CD4-positive, alpha-beta memory T cell (primary cell): ENCODE measurements around the gene TTC28. TPM values are rescaled to one million over a fixed set of nuclear protein-coding genes. Genes with fewer than 3 reads are reported as not detected.

Source experiments
- CTCF ChIA-PET: fragments of 350-600 bp; sonication (Branson Sonifier 250); formaldehyde crosslinking; loops from one replicate; lab custom pipeline; 2021; ENCODE audit warnings: inconsistent platforms; ENCODE audit not compliant: partially characterized antibody; lab: Charles Lee
- POLR2A ChIA-PET: fragments of 350-600 bp; sonication (Branson Sonifier 250); formaldehyde crosslinking; loops from one replicate; lab custom pipeline; 2021; ENCODE audit not compliant: partially characterized antibody; lab: Charles Lee
- DNase-seq, 5 donors: peaks; one replicate each; pipeline versions ENCODE4 v3.0.0 to v3.0.0-alpha.2; 2020 to 2022; ENCODE audit warnings: mixed read lengths in 1 of 5
- H3K27ac ChIP-seq: one replicate; pipeline ENCODE4 v1.7.0; 2013; ENCODE audit warnings: low read depth, low read length
- H3K27me3 ChIP-seq: 2 replicates; pipeline ENCODE4 v1.7.0; 2013; ENCODE audit warnings: mild to moderate bottlenecking, low read length, moderate library complexity; ENCODE audit not compliant: insufficient read depth
- H3K36me3 ChIP-seq: 2 replicates; pipeline ENCODE4 v1.7.0; 2013; ENCODE audit warnings: mild to moderate bottlenecking, low read length, moderate library complexity; ENCODE audit not compliant: insufficient read depth
- H3K4me1 ChIP-seq: 2 replicates; pipeline ENCODE4 v1.7.0; 2013; ENCODE audit warnings: mild to moderate bottlenecking, low read length, moderate library complexity; ENCODE audit not compliant: insufficient read depth
- H3K4me3 ChIP-seq, 2 donors: one replicate each; pipeline ENCODE4 v1.7.0; 2013; ENCODE audit warnings: low read length in 2 of 2, mild to moderate bottlenecking in 1 of 2
- H3K9me3 ChIP-seq, 2 donors: one replicate each; pipeline ENCODE4 v1.7.0; 2013; ENCODE audit warnings: low read length in 2 of 2, control low read depth in 1 of 2; ENCODE audit not compliant: control insufficient read depth in 1 of 2
- H3K27ac Mint-ChIP-seq, 7 donors: one replicate each; pipeline ENCODE4 v1.8.0; 2020 to 2021; ENCODE audit warnings: mixed read lengths in 7 of 7, mild to moderate bottlenecking in 6 of 7, inconsistent platforms in 3 of 7, moderate library complexity in 3 of 7
- H3K27me3 Mint-ChIP-seq, 2 donors: one replicate each; pipeline ENCODE4 v1.8.0; 2020 to 2021; ENCODE audit warnings: mixed read lengths in 2 of 2
- H3K36me3 Mint-ChIP-seq, 2 donors: one replicate each; pipeline ENCODE4 v1.8.0; 2020 to 2021; ENCODE audit warnings: mixed read lengths in 2 of 2, inconsistent platforms in 1 of 2, mild to moderate bottlenecking in 1 of 2
- H3K4me1 Mint-ChIP-seq, 4 donors: one replicate each; pipeline ENCODE4 v1.8.0; 2020 to 2021; ENCODE audit warnings: mixed read lengths in 4 of 4, mild to moderate bottlenecking in 1 of 4
- H3K4me3 Mint-ChIP-seq, 8 donors: one replicate each; pipeline ENCODE4 v1.8.0; 2020 to 2021; ENCODE audit warnings: mixed read lengths in 8 of 8, mild to moderate bottlenecking in 7 of 8, moderate library complexity in 6 of 8, inconsistent platforms in 3 of 8
- H3K9me3 Mint-ChIP-seq, 8 donors: one replicate each; pipeline ENCODE4 v1.8.0; 2020 to 2021; ENCODE audit warnings: mixed read lengths in 8 of 8, mild to moderate bottlenecking in 5 of 8, inconsistent platforms in 3 of 8, moderate library complexity in 1 of 8
- intact Hi-C: fragments of 100-400 bp; cut with micrococcal nuclease; formaldehyde crosslinking; loops from one replicate; pipeline ENCODE4 v1.15.1; 2023
- polyA plus RNA-seq, 2 donors: library from polyadenylated mRNA; unstranded; fragments of 300-500 nt; fragmentation: Illumina TruSeq; gene quantifications; one replicate each; pipeline ENCODE4 v1.2.3, GENCODE V29; 2021
- total RNA-seq, 2 experiments: library from RNA; stranded (reverse); gene quantifications; one replicate each; pipeline ENCODE4 v1.2.3, GENCODE V29; 2021

The TTC28 gene
- total and polyA plus RNA-seq, 4 experiments from 2014 or later, result 0.50 to 1.7 (median 1.6) TPM; not detected in 1

DNA sequence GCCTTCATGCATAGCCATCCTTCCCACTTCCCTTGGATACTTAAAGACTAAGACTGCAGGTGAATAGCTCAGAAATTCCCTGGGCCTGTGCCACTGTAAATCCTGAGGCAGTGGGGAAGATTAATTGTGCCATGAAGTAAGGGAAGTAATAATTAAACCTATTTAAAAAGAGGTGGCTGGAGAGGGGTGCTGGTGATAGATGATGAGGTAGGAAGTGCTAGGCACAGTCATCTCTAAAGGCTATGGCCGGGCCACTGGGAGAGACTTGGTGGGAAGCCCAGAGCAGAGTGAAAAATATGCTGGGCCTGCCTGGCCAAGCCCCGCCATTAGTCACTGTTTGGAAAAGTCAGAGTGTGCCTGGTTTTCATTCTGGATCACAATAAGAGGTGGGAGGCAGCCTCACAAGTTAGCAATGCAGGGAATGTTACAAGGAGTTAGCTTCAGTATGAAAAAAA lies 563.4 kb downstream of the TTC28 start:
- Histone ChIP-seq H3K27me3 (no peaks in the 10 kb centered on the region), H3K4me1 (no peaks in the 10 kb centered on the region), H3K36me3 (no peaks in the 10 kb centered on the region), H3K9me3 (no peaks in the 10 kb centered on the region), H3K4me3 (no peak overlapping the region), H3K27ac (no peak overlapping the region)
- ChIA-PET CTCF (no interaction called here), POLR2A (no interaction called here)
- no peak for DNase-seq
- intact Hi-C loops, result no loop called here
- peaks cover 6 to 13% of the 10 kb centered on the region in 2 donors for H3K27me3 Mint-ChIP-seq
- peaks cover 0 to 1% (median 0%) of the 10 kb centered on the region in 4 donors for H3K4me1 Mint-ChIP-seq
- no peaks in the 10 kb centered on the region for H3K9me3 Mint-ChIP-seq
- H3K4me3 Mint-ChIP-seq, result no peak overlapping the region
- H3K27ac Mint-ChIP-seq, result no peak overlapping the region
- H3K36me3 Mint-ChIP-seq, result no peaks in the 10 kb centered on the region

DNA sequence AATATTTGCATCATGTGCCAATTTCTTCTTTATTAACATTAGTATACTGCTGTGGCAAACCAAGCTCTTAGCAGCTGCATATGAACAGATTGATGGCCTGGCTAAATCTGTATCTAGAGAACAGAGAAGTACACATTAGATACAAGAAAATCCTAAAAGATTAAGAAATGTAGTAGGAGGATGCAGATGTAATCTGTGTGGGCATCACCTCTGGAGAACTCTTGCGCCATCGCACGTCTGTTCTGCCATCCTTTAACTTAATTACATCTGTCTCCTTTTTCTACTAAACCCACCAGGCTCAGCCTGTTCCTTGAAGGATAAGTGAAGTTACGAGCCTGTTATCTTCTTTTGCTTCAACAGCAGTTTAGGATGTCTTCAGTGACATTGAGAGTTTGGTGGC lies 564.2 kb downstream of the TTC28 start:
- ChIA-PET POLR2A (no interaction called here), CTCF (no interaction called here)
- H3K27ac Mint-ChIP-seq, result no peak overlapping the region
- H3K36me3 Mint-ChIP-seq, result no peaks in the 10 kb centered on the region
- no peaks in the 10 kb centered on the region for H3K27me3 ChIP-seq
- H3K27ac ChIP-seq, result no peak overlapping the region
- peaks cover 3 to 6% of the 10 kb centered on the region in 2 donors for H3K27me3 Mint-ChIP-seq
- H3K4me3 ChIP-seq, result no peak overlapping the region
- peaks cover 0 to 1% (median 0%) of the 10 kb centered on the region in 4 donors for H3K4me1 Mint-ChIP-seq
- H3K4me3 Mint-ChIP-seq, result no peak overlapping the region
- H3K9me3 Mint-ChIP-seq, result no peaks in the 10 kb centered on the region
- no peaks in the 10 kb centered on the region for H3K36me3 ChIP-seq
- no peaks in the 10 kb centered on the region for H3K4me1 ChIP-seq
- H3K9me3 ChIP-seq, result no peaks in the 10 kb centered on the region
- intact Hi-C loops, result no loop called here
- DNase-seq, result no peak

DNA sequence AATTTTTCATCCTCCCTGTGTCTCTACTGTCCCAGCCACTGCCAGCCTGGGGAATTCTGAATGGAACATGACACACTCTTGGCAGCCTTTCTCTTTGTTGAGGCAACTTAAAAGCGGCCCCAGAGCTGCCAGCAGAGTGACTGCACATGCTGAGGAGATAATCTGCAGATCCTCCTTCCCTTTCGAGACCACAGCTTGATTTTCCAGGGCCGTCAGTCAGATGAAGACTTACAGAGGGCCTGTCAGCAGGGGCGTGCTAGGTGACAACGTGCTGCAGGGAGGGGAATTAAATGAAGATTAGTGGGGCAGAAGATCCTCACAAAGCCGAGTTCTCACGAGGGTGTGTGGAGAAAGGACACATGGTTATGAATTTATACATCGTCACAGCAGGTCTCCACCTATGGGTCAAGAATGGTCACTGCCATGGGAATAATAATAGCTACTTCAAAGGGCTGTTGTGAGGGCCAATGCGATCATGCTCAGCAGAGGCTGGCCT lies 567.0 kb downstream of the TTC28 start:
- H3K4me3 ChIP-seq, result no peak overlapping the region
- no peak overlapping the region for H3K27ac ChIP-seq
- DNase-seq, result peak in 1 of 5 donors; percentile 26
- Mint-ChIP-seq H3K36me3 (no peaks in the 10 kb centered on the region), H3K27ac (no peak overlapping the region), H3K27me3 (peaks cover 3 to 6% of the 10 kb centered on the region in 2 donors), H3K9me3 (no peaks in the 10 kb centered on the region), H3K4me1 (peaks cover 0 to 1% (median 0%) of the 10 kb centered on the region in 4 donors), H3K4me3 (no peak overlapping the region)
- H3K4me1 ChIP-seq, result no peaks in the 10 kb centered on the region
- intact Hi-C loops, result no loop called here
- CTCF ChIA-PET, result no interaction called here
- POLR2A ChIA-PET, result no interaction called here
- H3K36me3 ChIP-seq, result no peaks in the 10 kb centered on the region
- no peaks in the 10 kb centered on the region for H3K9me3 ChIP-seq
- no peaks in the 10 kb centered on the region for H3K27me3 ChIP-seq

DNA sequence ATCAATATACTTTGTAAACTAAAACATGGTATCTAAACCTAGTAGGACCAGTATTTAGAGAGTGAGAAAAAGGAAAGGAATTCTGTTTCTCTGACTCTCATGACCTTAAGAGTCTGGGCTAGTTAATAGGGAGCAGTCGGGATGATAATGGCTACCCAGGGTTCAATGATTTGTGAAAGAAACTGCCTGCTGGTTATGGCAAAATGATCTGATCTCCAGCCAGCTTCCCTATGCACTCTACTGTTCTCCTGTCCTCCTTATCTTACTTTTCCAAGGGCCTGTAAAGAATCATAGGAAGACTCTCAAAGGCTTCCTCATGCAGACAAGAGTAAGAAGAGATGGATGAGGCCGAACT lies 567.5 kb downstream of the TTC28 start:
- H3K27me3 Mint-ChIP-seq, result peaks cover 3 to 6% of the 10 kb centered on the region in 2 donors
- H3K36me3 Mint-ChIP-seq, result no peaks in the 10 kb centered on the region
- Histone ChIP-seq H3K4me3 (no peak overlapping the region), H3K27ac (no peak overlapping the region), H3K9me3 (no peaks in the 10 kb centered on the region), H3K4me1 (no peaks in the 10 kb centered on the region), H3K27me3 (no peaks in the 10 kb centered on the region), H3K36me3 (no peaks in the 10 kb centered on the region)
- ChIA-PET POLR2A (no interaction called here), CTCF (no interaction called here)
- intact Hi-C loops, result no loop called here
- no peak overlapping the region for H3K27ac Mint-ChIP-seq
- H3K9me3 Mint-ChIP-seq, result no peaks in the 10 kb centered on the region
- no peak for DNase-seq
- no peak overlapping the region for H3K4me3 Mint-ChIP-seq
- H3K4me1 Mint-ChIP-seq, result peaks cover 0 to 1% (median 0%) of the 10 kb centered on the region in 4 donors

DNA sequence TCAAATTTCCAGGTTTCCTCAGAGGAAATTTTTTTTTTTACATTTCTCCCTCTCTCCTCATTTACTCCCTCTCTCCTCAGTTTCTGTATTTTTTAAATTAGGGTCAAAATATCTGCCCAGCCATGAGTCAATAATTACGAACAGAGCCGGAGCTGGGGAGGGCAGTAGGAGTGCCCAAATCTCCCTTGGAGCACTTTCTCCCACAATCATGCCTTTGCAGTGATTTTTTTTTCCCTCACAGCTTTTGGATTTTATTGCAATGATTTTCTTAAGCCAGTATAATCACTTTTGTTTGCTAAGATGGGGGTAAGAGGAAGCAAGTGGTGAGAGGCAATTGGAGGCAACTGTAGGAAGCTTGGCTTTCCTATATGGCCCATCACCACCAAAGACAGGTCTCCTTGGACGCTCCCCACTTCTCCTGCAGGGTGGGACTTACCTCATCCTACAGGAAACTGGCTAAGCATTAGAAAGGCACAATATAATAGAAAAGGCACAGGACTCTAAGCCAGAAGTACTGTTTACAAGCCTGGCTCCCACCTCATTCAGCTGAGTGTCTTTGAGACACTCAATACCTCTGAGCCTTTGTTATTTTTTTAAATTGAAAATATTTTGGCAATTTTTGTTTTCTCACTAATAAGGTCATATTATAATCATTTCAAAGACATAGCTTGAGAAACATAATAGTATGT lies 568.0 kb downstream of the TTC28 start:
- Histone ChIP-seq H3K36me3 (no peaks in the 10 kb centered on the region), H3K27ac (no peak overlapping the region), H3K27me3 (no peaks in the 10 kb centered on the region), H3K4me1 (no peaks in the 10 kb centered on the region), H3K4me3 (no peak overlapping the region), H3K9me3 (no peaks in the 10 kb centered on the region)
- ChIA-PET POLR2A (no interaction called here), CTCF (no interaction called here)
- no peak for DNase-seq
- H3K9me3 Mint-ChIP-seq, result no peaks in the 10 kb centered on the region
- H3K4me3 Mint-ChIP-seq, result no peak overlapping the region
- intact Hi-C loops, result no loop called here
- H3K27me3 Mint-ChIP-seq, result peaks cover 3 to 6% of the 10 kb centered on the region in 2 donors
- no peaks in the 10 kb centered on the region for H3K36me3 Mint-ChIP-seq
- H3K4me1 Mint-ChIP-seq, result peaks cover 0 to 1% (median 0%) of the 10 kb centered on the region in 4 donors
- H3K27ac Mint-ChIP-seq, result no peak overlapping the region

DNA sequence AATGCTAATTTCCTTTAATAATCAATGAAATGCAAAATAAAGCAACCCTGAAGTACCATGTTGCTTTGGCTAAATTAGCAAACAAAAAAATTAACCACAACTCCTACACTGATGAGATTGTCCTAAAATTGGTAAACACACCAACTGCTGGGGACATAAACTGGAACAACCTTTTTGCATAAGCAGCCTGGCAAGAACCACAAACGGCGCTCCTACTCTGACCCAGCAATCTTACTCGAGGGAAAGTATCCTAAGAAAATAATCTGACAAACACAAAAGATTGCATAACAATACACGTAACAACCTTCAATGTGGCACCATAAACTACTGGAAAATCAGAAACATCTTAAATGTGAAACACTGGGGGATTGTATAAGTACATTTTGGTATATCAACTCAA lies 570.8 kb downstream of the TTC28 start:
- Mint-ChIP-seq H3K36me3 (no peaks in the 10 kb centered on the region), H3K9me3 (no peaks in the 10 kb centered on the region), H3K4me1 (peaks cover 0 to 1% (median 0%) of the 10 kb centered on the region in 4 donors), H3K27ac (no peak overlapping the region), H3K4me3 (no peak overlapping the region), H3K27me3 (no peaks in the 10 kb centered on the region)
- Histone ChIP-seq H3K27me3 (no peaks in the 10 kb centered on the region), H3K4me1 (no peaks in the 10 kb centered on the region), H3K36me3 (no peaks in the 10 kb centered on the region), H3K9me3 (no peaks in the 10 kb centered on the region), H3K27ac (no peak overlapping the region), H3K4me3 (no peak overlapping the region)
- ChIA-PET CTCF (no interaction called here), POLR2A (no interaction called here)
- intact Hi-C loops, result no loop called here
- DNase-seq, result no peak

- Histone ChIP-seq H3K27me3 (no peaks in the 10 kb centered on the region), H3K36me3 (no peaks in the 10 kb centered on the region), H3K9me3 (no peaks in the 10 kb centered on the region), H3K4me1 (no peaks in the 10 kb centered on the region), H3K27ac (no peak overlapping the region), H3K4me3 (no peak overlapping the region)
- no peak for DNase-seq
- ChIA-PET CTCF (no interaction called here), POLR2A (no interaction called here)
- Mint-ChIP-seq H3K4me3 (no peak overlapping the region), H3K9me3 (no peaks in the 10 kb centered on the region), H3K36me3 (no peaks in the 10 kb centered on the region), H3K27ac (no peak overlapping the region), H3K4me1 (no peaks in the 10 kb centered on the region), H3K27me3 (no peaks in the 10 kb centered on the region)
- intact Hi-C loops, result no loop called here
Measured at GRCh38 chr22:28106617-28107016, 573.0 kb downstream of the TTC28 start.
